GM21381 (cell line): ENCODE results near the gene MEF2B.
"Not testable (repeated sequence)": the region's sequence is repeated elsewhere in the genome, so short reads cannot be mapped to it uniquely, and the experiment has no call there.

ENCODE experiments used
- ATAC-seq: cut with Tn5 transposase; IDR thresholded peaks from one replicate; pipeline ENCODE4 v1.9.1; 2021; ENCODE audit warnings: mild to moderate bottlenecking, moderate library complexity; ENCODE audit not compliant: unreplicated experiment

Gene MEF2B

GRCh38 chr19:19193926-19194325 lies 23.9 kb upstream of the MEF2B start:
- no peak for ATAC-seq

DNA sequence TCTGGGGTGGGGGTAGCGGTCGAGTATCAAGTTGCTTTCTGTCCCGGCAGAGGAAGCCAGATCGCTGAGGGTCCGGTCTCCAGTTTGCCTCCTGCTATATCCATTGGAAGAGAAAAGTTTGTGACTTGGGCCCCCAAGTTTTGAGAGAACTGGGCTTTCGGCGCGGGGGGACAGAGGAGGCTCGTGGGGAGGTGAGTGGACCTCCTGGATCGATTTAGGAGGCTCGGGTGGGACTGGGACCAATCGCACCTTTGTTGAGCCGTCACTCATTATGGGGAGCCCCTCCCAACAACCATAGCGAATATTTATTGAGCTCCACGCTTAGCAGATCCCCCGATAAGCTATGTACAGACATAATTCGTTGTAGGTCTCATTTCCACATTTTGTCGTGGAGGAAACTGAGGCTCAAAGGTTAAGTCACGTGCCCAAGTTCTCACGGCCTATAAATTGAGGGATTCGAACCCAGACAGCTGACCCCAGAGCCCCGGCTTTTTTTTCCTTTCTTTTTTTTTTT lies 22.9 kb upstream of the MEF2B start:
- no peak for ATAC-seq

- ATAC-seq, result peak; percentile 81
These were observed 22.2 kb upstream of the MEF2B start, which contains the start of the genes BORCS8 and RFXANK for GRCh38 chr19:19192078-19192882. Gene BORCS8, minus strand, starts transcription at chr19:19192152. Its CDS starts 35 bp downstream, at chr19:19192117. Gene RFXANK, plus strand, starts transcription at chr19:19192258. Its CDS starts 1,689 bp downstream, at chr19:19193947.

- ATAC-seq, result no peak
These were observed 21.7 kb upstream of the MEF2B start for GRCh38 chr19:19191768-19192077.

GRCh38 chr19:19186742-19187141 lies 16.7 kb upstream of the MEF2B start:
- ATAC-seq, result no peak

DNA sequence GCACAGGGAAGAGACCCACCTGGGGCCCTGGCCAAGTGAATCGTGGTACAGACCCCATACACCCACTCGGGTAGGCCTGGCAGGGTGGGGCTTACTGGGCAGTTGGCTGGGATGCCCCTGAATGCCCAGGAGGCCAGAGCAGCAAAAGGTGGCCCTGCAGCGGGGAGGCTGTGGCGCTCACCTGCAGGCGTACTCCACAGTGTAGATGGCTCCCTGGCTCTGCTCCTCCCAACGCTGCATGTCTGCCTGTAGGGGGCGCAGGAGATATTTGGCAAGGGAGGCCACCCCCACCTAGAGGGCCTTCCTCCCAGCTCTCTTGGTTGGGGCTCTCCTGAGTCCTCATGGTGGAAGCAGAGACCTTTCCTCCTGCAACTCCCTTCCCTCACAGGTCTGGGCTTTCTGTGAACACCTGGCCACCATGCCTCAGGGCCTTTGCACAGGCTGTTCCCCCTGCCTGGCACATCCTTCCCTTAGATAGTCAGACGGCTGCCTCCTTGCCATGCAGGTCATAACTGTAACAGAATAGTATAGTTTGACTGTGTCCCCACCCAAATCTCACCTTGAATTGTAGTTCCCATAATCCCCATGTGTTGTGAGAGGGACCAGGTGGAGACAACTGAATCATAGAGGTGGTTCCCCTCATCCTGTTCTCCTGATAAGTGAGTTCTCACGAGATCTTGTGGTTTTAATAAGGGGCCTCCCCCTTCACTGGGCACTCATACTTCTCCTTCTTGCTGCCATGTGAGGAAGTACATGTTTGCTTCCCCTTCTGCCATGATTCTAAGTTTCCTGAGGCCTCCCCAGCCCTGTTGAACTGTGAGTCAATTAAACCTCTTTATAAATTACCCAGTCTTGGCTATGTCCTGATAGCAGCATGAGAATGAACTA lies 16.0 kb upstream of the MEF2B start:
- no peak for ATAC-seq

DNA sequence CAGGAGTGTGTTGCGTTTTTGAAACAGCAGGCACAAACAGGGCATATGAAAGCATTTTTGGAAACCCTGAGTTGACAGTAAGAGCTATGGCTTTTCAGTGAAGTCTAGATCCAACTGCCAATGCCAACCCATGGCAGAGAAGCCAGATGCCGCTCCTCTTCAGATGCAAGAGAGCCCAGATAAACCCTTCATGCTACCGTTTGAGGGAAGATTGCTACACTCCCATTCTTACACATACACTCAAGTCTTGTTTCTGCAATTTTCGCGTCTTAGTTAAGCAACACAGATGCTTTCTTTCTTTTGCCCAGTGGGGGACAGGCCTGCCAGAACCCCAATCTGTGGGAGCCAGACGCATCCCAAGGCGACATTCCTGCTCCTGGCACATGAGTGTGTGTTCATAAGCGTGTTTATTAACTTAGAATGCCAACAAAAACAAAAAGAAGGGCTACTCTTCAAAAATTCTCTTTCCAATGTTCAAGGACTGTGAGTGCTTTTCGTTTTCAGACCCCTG lies 11.5 kb upstream of the MEF2B start:
- ATAC-seq, result no peak

- no peak for ATAC-seq
These were observed 9.7 kb upstream of the MEF2B start for GRCh38 chr19:19179548-19180441.

- ATAC-seq, result no peak
These were observed 6.9 kb upstream of the MEF2B start for GRCh38 chr19:19176950-19177349.

GRCh38 chr19:19173243-19173642 lies 3.2 kb upstream of the MEF2B start:
- ATAC-seq, result not testable (repeated sequence)

DNA sequence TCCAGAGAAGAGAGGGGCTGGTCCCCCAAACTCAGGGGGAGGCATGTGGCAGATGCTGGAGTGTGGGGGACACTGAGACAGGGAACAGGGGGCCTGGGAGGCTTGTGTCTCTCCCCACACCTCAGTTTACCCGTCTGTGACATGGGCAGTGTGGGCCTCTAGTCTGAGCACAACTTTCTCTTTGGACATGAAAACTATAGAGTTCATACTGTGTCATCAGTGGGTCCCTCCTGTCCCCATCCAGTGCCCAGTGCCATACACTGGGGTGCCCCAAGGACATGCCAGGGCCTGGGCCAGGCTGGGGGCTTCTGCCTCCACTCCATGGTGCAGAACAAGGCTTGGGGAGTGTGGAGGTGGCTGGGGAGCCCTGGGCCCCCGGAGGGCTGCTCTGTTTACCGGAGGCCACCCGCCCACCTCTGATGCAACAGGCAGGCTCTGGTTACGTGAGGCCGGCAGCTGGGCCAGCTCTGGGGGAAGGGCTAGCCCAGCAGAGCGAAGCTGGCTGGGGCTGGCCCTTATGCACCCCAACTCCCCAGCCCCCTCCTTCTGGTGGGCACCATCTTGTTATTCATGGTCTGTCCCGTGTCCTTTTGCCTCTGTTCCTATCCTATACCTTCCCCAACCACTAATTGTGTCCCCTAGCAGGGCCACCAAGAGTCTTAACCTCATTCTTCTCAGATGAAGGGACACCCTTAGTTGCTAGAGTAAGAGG lies 1.9 kb upstream of the MEF2B start:
- ATAC-seq, result no peak

GRCh38 chr19:19170873-19171672 lies 1.0 kb upstream of the MEF2B start:
- ATAC-seq, result no peak

- ATAC-seq, result no peak
These were observed 619 bp downstream of the MEF2B start for GRCh38 chr19:19169236-19170052.

GRCh38 chr19:19167612-19168011 lies 2.5 kb downstream of the MEF2B start:
- no peak for ATAC-seq

GRCh38 chr19:19165396-19165795 lies 4.7 kb downstream of the MEF2B start:
- no peak for ATAC-seq

GRCh38 chr19:19162495-19162894 lies 7.6 kb downstream of the MEF2B start:
- no peak for ATAC-seq

DNA sequence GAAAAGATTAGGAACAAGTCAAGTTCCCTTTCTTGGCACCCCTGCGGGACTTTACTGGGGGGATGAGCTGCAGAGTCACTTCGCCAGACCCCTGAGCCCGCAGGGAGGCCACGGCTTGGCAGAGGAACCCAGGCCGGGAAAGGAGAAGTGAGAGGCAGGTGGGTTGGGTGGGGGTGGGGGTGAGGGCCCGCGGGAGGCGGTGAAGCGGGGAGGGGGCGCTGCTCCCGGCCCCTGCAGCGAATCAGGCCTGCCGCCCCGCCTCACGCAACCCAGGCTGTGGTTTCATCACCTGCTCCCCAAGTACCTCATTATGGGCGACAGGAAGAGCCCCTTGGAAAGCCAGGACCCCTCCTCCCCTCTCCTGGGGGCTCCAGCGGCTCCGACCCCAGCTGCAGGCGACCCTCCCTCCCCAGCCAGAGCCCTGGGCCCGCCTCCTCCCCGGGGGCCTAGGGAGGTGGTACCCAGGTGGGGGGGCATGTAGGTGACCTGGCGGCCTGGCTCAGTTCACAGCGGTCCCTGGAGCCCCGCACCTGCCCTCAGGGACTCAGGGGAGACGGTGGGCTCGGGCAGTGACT lies 9.5 kb downstream of the MEF2B start:
- ATAC-seq, result peak; percentile 46

DNA sequence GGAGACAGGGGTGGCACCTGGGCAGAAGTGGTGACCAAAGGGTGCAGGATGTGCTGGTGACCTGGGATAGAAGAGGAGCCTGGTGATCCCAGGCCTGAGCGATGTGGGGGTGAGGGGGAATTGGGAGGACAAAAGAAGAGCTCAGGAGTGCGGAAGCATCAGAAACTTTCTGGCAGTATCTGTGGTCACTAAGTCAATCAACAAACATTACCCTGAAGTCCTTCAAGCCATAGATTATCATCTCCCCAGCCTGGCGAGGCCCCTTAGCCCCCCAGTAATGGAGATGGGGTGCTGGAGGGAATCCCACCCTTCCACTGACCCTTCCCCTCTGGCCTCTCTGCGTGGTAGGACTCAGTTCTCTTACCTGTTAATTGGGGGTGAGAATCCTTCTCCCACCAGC lies 10.5 kb downstream of the MEF2B start:
- no peak for ATAC-seq
